Measurements from ENCODE around the gene PDLIM4. TPM values are rescaled to one million over a fixed set of nuclear protein-coding genes. Genes with fewer than 3 reads are reported as not detected.

PDLIM4 gene
- total and polyA plus RNA-seq, 2 experiments from 2014 or later = 25.2 to 31.8 TPM

GRCh38 chr5:132293066-132293991, 35.8 kb downstream of the PDLIM4 start:
- Histone ChIP-seq H3K4me2 (peak overlapping the region; percentile 95), H2AFZ (peak overlapping the region; percentile 99), H3K27ac (ENCODE audit: low read depth) (peak overlapping the region; percentile 86), H3K79me2 (replicated peaks; ENCODE audit: insufficient read depth) (no peaks in the 10 kb centered on the region), H3K36me3 (ENCODE audit: insufficient read depth) (no peaks in the 10 kb centered on the region), H3K27me3 (ENCODE audit: insufficient read depth) (peaks cover 24% of the 10 kb centered on the region), H3K4me1 (ENCODE audit: insufficient read depth) (peaks cover 14% of the 10 kb centered on the region), H3K4me3 (peak overlapping the region; percentile 90), H3F3A (replicated peaks; ENCODE audit: low read depth) (peaks cover 3% of the 10 kb centered on the region; the same call in 1 of the 2 replicates), H3K9me2 (ENCODE audit: insufficient read depth) (no peaks in the 10 kb centered on the region), H4K20me1 (replicated peaks; ENCODE audit: insufficient read depth) (no peaks in the 10 kb centered on the region)
- ATAC-seq = peak; percentile 67
- peak; percentile 82 for DNase-seq (ENCODE audit: low spot score)
- Mint-ChIP-seq H3K36me3 (ENCODE audit: low read depth) (no peaks in the 10 kb centered on the region), H3K4me1 (peaks cover 7% of the 10 kb centered on the region; the same call in 2 of the 3 replicates), H3K9me3 (no peaks in the 10 kb centered on the region), H3K27me3 (ENCODE audit: insufficient read depth, low read depth, poor library complexity) (peaks cover 19% of the 10 kb centered on the region), H3K4me3 (peak overlapping the region; percentile 90), H3K27ac (peak overlapping the region; percentile 97)
- TF ChIP-seq ZNF114 (CRISPR knock-in tag; IDR thresholded peaks at IDR 0.05) (no peak), POLR2AphosphoS5 (IDR thresholded peaks at IDR 0.05; ENCODE audit: low read depth) (peak; percentile 55), ZNF462 (CRISPR knock-in tag; IDR thresholded peaks at IDR 0.05) (no peak), EZH2phosphoT487 (IDR thresholded peaks at IDR 0.05; ENCODE audit: unreplicated experiment) (no peak), ZNF331 (CRISPR knock-in tag; IDR thresholded peaks at IDR 0.05; ENCODE audit: low read depth) (no peak), ETS1 (IDR thresholded peaks at IDR 0.05) (peak; percentile 16; the same call in 1 of the 2 replicates), STAT1 (IDR thresholded peaks at IDR 0.05; ENCODE audit: unreplicated experiment) (no peak), CREB1 (CRISPR knock-in tag; IDR thresholded peaks at IDR 0.05; ENCODE audit: low read depth) (peak; percentile 75), REST (IDR thresholded peaks at IDR 0.05; ENCODE audit: unreplicated experiment) (no peak), EZH2 (IDR thresholded peaks at IDR 0.05; ENCODE audit: low read depth, unreplicated experiment) (peak; percentile 37), CTCF (conservative IDR thresholded peaks at IDR 0.05; ENCODE audit: low read depth in 2 of 2) (peak in 1 of 2 experiments; percentile 22; a peak in 1 of 4 replicates), JUNB (IDR thresholded peaks at IDR 0.05; ENCODE audit: unreplicated experiment) (no peak), NANOG (IDR thresholded peaks at IDR 0.05; ENCODE audit: borderline replicate concordance) (no peak)

Measured in GM23338 (cell line).